H4 (cell line): ENCODE results near the gene DCLK1. TPM values are rescaled to one million over a fixed set of nuclear protein-coding genes. Genes with fewer than 3 reads are reported as not detected.

ENCODE experiments used
- DNase-seq: peaks from one replicate; pipeline ENCODE4 v3.0.0-alpha.2; 2015; ENCODE audit warnings: low spot score
- total RNA-seq: library from RNA; depleted of rRNA; stranded (reverse); fragments of >200 nt; shearing (Covaris generic); gene quantifications from 2 replicates; pipeline ENCODE4 v1.2.3, GENCODE V29; 2014

DCLK1 gene
- total RNA-seq, 1 experiment from 2014 or later = 2.9 TPM

GRCh38 chr13:35947315-35947714 is 183.9 kb downstream of the DCLK1 start:
- no peak for DNase-seq

GRCh38 chr13:35945368-35945767 is 185.8 kb downstream of the DCLK1 start:
- no peak for DNase-seq

- DNase-seq = no peak
Measured at GRCh38 chr13:35941374-35941773, 189.8 kb downstream of the DCLK1 start.

GRCh38 chr13:35940734-35941133 is 190.4 kb downstream of the DCLK1 start:
- no peak for DNase-seq

GRCh38 chr13:35936246-35936978 is 194.8 kb downstream of the DCLK1 start:
- DNase-seq = no peak

- DNase-seq = no peak
Measured at GRCh38 chr13:35930665-35931631, 200.2 kb downstream of the DCLK1 start.

- DNase-seq = peak; percentile 6
Measured at GRCh38 chr13:35927567-35928021, 203.6 kb downstream of the DCLK1 start.

GRCh38 chr13:35926859-35927530 is 204.2 kb downstream of the DCLK1 start:
- DNase-seq = no peak

GRCh38 chr13:35925669-35926068 is 205.5 kb downstream of the DCLK1 start:
- DNase-seq = no peak

GRCh38 chr13:35923347-35923746 is 207.8 kb downstream of the DCLK1 start:
- peak; percentile 28 for DNase-seq

GRCh38 chr13:35920816-35921215 is 210.4 kb downstream of the DCLK1 start:
- no peak for DNase-seq

GRCh38 chr13:35917942-35918645 is 213.1 kb downstream of the DCLK1 start:
- no peak for DNase-seq

GRCh38 chr13:35917252-35917941 is 213.8 kb downstream of the DCLK1 start:
- DNase-seq = no peak

GRCh38 chr13:35916146-35916545 is 215.0 kb downstream of the DCLK1 start:
- DNase-seq = no peak

- no peak for DNase-seq
Measured at GRCh38 chr13:35914662-35915061, 216.5 kb downstream of the DCLK1 start.

- DNase-seq = no peak
Measured at GRCh38 chr13:35912841-35913240, 218.3 kb downstream of the DCLK1 start.

- no peak for DNase-seq
Measured at GRCh38 chr13:35909837-35910540, 221.2 kb downstream of the DCLK1 start.

GRCh38 chr13:35909091-35909490 is 222.1 kb downstream of the DCLK1 start:
- DNase-seq = no peak

- no peak for DNase-seq
Measured at GRCh38 chr13:35908226-35908625, 223.0 kb downstream of the DCLK1 start.

- no peak for DNase-seq
Measured at GRCh38 chr13:35906636-35907035, 224.5 kb downstream of the DCLK1 start.
